Ascending aorta (tissue), 2 donors: ENCODE data around the gene HOXA10. TPM values are rescaled to one million over a fixed set of nuclear protein-coding genes. Genes with fewer than 3 reads are reported as not detected.
A peak's percentile ranks its signal among the peaks of the same experiment; 100 is the strongest.

ENCODE experiments used
- DNase-seq, 2 donors: peaks; one replicate each; pipeline ENCODE4 v3.0.0-alpha.2; 2019; ENCODE audit warnings: low spot score in 2 of 2
- H3K27ac ChIP-seq, 2 donors: fragments of 200-600 bp; sonication (generic); one replicate each; pipeline ENCODE4 v1.5.1; 2016 to 2017; ENCODE audit warnings: mild to moderate bottlenecking in 1 of 2
- H3K27me3 ChIP-seq: fragments of 200-600 bp; sonication (generic); one replicate; pipeline ENCODE4 v1.5.1; 2017
- H3K36me3 ChIP-seq, 2 donors: fragments of 200-600 bp; sonication (generic); one replicate each; pipeline ENCODE4 v1.5.1; 2016
- H3K4me1 ChIP-seq, 2 donors: fragments of 200-600 bp; sonication (generic); one replicate each; pipeline ENCODE4 v1.5.1; 2016 to 2017; ENCODE audit warnings: mild to moderate bottlenecking in 1 of 2
- H3K4me3 ChIP-seq, 2 donors: fragments of 200-600 bp; sonication (generic); one replicate each; pipeline ENCODE4 v1.5.1; 2016 to 2017; ENCODE audit warnings: mild to moderate bottlenecking in 1 of 2
- H3K9me3 ChIP-seq, 2 donors: fragments of 200-600 bp; sonication (generic); one replicate each; pipeline ENCODE4 v1.5.1; 2016
- CTCF ChIP-seq, 3 experiments: fragments of 200-600 bp in 2 of 3; fragments of 450-650 bp in 1 of 3; sonication (generic) in 2 of 3; IDR thresholded peaks; one replicate each; pipeline ENCODE4 v1.5.1; 2016 to 2019; ENCODE audit warnings: antibody characterized with exemption in 3 of 3, mild to moderate bottlenecking in 1 of 3, moderate library complexity in 1 of 3
- intact Hi-C: fragments of 100-400 bp; cut with DNase I; formaldehyde crosslinking; loops from one replicate; pipeline ENCODE4 v1.15.1; 2023
- total RNA-seq: library from RNA; depleted of rRNA; stranded (reverse); fragments of >200 nt; gene quantifications from one replicate; pipeline ENCODE4 v1.1.0, GENCODE V29; 2016

Gene HOXA10
- total RNA-seq, 1 donor from 2014 or later = not detected

GRCh38 chr7:27202018-27202861, 28.1 kb upstream of the HOXA10 start:
- intact Hi-C loops = loop anchor here (5.0 to 10.0 kb wide), 2 partner anchors 373 to 820 kb away; no protein-coding TSS in a partner anchor
- Histone ChIP-seq H3K27ac (no peak overlapping the region), H3K4me1 (peaks cover 20 to 21% of the 10 kb centered on the region in 2 donors), H3K27me3 (peaks cover 75% of the 10 kb centered on the region), H3K4me3 (no peak overlapping the region), H3K9me3 (no peaks in the 10 kb centered on the region), H3K36me3 (no peaks in the 10 kb centered on the region)
- no peak for DNase-seq
- TF ChIP-seq CTCF (IDR thresholded peaks at IDR 0.05) = no peak

- H3K36me3 ChIP-seq = no peaks in the 10 kb centered on the region
- no peak for TF ChIP-seq CTCF (IDR thresholded peaks at IDR 0.05)
- no peak for DNase-seq
- H3K9me3 ChIP-seq = no peaks in the 10 kb centered on the region
- peak overlapping the region in 1 of 2 donors; percentile 60 for H3K4me3 ChIP-seq
- intact Hi-C loops = loop anchor here (5.0 to 10.0 kb wide), 2 partner anchors 373 to 821 kb away; no protein-coding TSS in a partner anchor
- H3K4me1 ChIP-seq = peaks cover 20 to 21% of the 10 kb centered on the region in 2 donors
- no peak overlapping the region for H3K27ac ChIP-seq
- H3K27me3 ChIP-seq = peaks cover 81% of the 10 kb centered on the region
Measured at GRCh38 chr7:27201580-27202017, 27.5 kb upstream of the HOXA10 start.

- H3K27ac ChIP-seq = no peak overlapping the region
- H3K4me1 ChIP-seq = peaks cover 20 to 21% of the 10 kb centered on the region in 2 donors
- intact Hi-C loops = loop anchor here (5.0 to 10.0 kb wide), 2 partner anchors 374 to 821 kb away; no protein-coding TSS in a partner anchor
Measured at GRCh38 chr7:27200761-27201579, 26.9 kb upstream of the HOXA10 start.

GRCh38 chr7:27199849-27200760, 26.0 kb upstream of the HOXA10 start, which contains the start of gene HOXA13:
Gene HOXA13, minus strand, starts transcription at chr7:27200091. Its CDS starts 14 bp downstream, at chr7:27200077.
- TF ChIP-seq CTCF (IDR thresholded peaks at IDR 0.05) = no peak
- intact Hi-C loops = loop anchor here (5.0 to 10.0 kb wide), 6 partner anchors 375 to 1215 kb away; partner anchors contain the start of gene CREB5
- peaks cover 15 to 17% of the 10 kb centered on the region in 2 donors for H3K4me1 ChIP-seq
- peak in 1 of 2 donors; percentile 58 for DNase-seq
- H3K9me3 ChIP-seq = no peaks in the 10 kb centered on the region
- no peaks in the 10 kb centered on the region for H3K36me3 ChIP-seq
- no peak within 1 kb of the TSS for H3K27ac ChIP-seq
- H3K27me3 ChIP-seq = peaks cover 75% of the 10 kb centered on the region
- H3K4me3 ChIP-seq = peak within 1 kb of the TSS; percentile 46 to 60

More at GRCh38 chr7:27200761-27201579, 26.9 kb upstream of the HOXA10 start:
- peaks cover 84% of the 10 kb centered on the region for H3K27me3 ChIP-seq
- H3K9me3 ChIP-seq = no peaks in the 10 kb centered on the region
- TF ChIP-seq CTCF (IDR thresholded peaks at IDR 0.05) = no peak
- H3K4me3 ChIP-seq = peak overlapping the region; percentile 46 to 60
- DNase-seq = peak in 1 of 2 donors; percentile 61
- H3K36me3 ChIP-seq = no peaks in the 10 kb centered on the region
